CD14-positive monocyte (primary cell): ENCODE results near the gene TBR1. TPM values are rescaled to one million over a fixed set of nuclear protein-coding genes. Genes with fewer than 3 reads are reported as not detected.

Source experiments
- DNase-seq, 3 donors: peaks; one replicate each; pipeline ENCODE4 v3.0.0-alpha.2; 2011 to 2022
- H2AFZ ChIP-seq: 2 replicates; pipeline ENCODE4 v1.6.0; 2012; ENCODE audit warnings: mild to moderate bottlenecking, low read depth, low read length, inconsistent platforms; ENCODE audit not compliant: insufficient read depth, poor library complexity, severe bottlenecking
- H3K27ac ChIP-seq, 2 donors: 1 replicate in 1 of 2; 2 replicates in 1 of 2; pipeline ENCODE4 v1.5.1; 2012 to 2013; ENCODE audit warnings: low read length in 2 of 2, control low read depth in 1 of 2, inconsistent platforms in 1 of 2, low read depth in 1 of 2, mild to moderate bottlenecking in 1 of 2
- H3K27me3 ChIP-seq, 2 donors: one replicate each; pipeline versions ENCODE4 v1.6.0 to v1.6.1; 2011 to 2013; ENCODE audit warnings: low read length in 2 of 2; ENCODE audit not compliant: control insufficient read depth in 2 of 2, insufficient read depth in 2 of 2
- H3K36me3 ChIP-seq, 2 donors: replicated peaks in 1 of 2; 1 replicate in 1 of 2; 2 replicates in 1 of 2; pipeline versions ENCODE4 v1.5.1 to v1.6.1; 2012 to 2013; ENCODE audit warnings: low read length in 2 of 2, control low read depth in 1 of 2, inconsistent platforms in 1 of 2, mild to moderate bottlenecking in 1 of 2; ENCODE audit not compliant: insufficient read depth in 2 of 2, control insufficient read depth in 1 of 2
- H3K4me1 ChIP-seq, 2 donors: 1 replicate in 1 of 2; 2 replicates in 1 of 2; pipeline versions ENCODE4 v1.5.1 to v1.6.1; 2012 to 2013; ENCODE audit warnings: low read length in 2 of 2, control low read depth in 1 of 2, inconsistent platforms in 1 of 2, mild to moderate bottlenecking in 1 of 2, moderate library complexity in 1 of 2; ENCODE audit not compliant: insufficient read depth in 2 of 2, control insufficient read depth in 1 of 2
- H3K4me2 ChIP-seq: replicated peaks from 2 replicates; pipeline ENCODE3; 2012; ENCODE audit warnings: low read length, moderate library complexity, mild to moderate bottlenecking; ENCODE audit not compliant: poor library complexity, severe bottlenecking; ENCODE audit errors: extremely low read depth
- H3K4me3 ChIP-seq, 3 experiments: fragments of 200-600 bp in 1 of 3; sonication (generic) in 1 of 3; replicated peaks in 1 of 3; 1 replicate in 2 of 3; 2 replicates in 1 of 3; pipeline ENCODE4 v1.5.1; 2011 to 2013; ENCODE audit warnings: low read length in 3 of 3, mild to moderate bottlenecking in 3 of 3, control low read depth in 2 of 3, low read depth in 2 of 3, inconsistent platforms in 1 of 3, moderate library complexity in 1 of 3
- H3K79me2 ChIP-seq: 2 replicates; pipeline ENCODE4 v1.6.0; 2012; ENCODE audit warnings: mild to moderate bottlenecking, control low read depth, inconsistent platforms, low read length, moderate library complexity; ENCODE audit not compliant: insufficient read depth
- H3K9ac ChIP-seq: 2 replicates; pipeline ENCODE4 v1.6.0; 2017; ENCODE audit warnings: low read length, mild to moderate bottlenecking; ENCODE audit not compliant: insufficient read depth, poor library complexity, severe bottlenecking
- H3K9me3 ChIP-seq, 2 donors: replicated peaks in 1 of 2; 1 replicate in 1 of 2; 2 replicates in 1 of 2; pipeline versions ENCODE4 v1.5.1 to v1.6.1; 2012 to 2013; ENCODE audit warnings: low read length in 2 of 2, control low read depth in 1 of 2; ENCODE audit not compliant: control insufficient read depth in 1 of 2, insufficient read depth in 1 of 2
- H4K20me1 ChIP-seq: 2 replicates; pipeline ENCODE4 v1.6.0; 2012; ENCODE audit warnings: mild to moderate bottlenecking, low read length, control low read depth, moderate library complexity; ENCODE audit not compliant: insufficient read depth
- H3K27ac Mint-ChIP-seq, 7 donors: one replicate each; pipeline ENCODE4 v1.8.0; 2020; ENCODE audit warnings: mild to moderate bottlenecking in 7 of 7, mixed read lengths in 7 of 7, moderate library complexity in 6 of 7, inconsistent platforms in 2 of 7
- H3K27me3 Mint-ChIP-seq, 3 donors: one replicate each; pipeline ENCODE4 v1.8.0; 2021 to 2022; ENCODE audit warnings: low read depth in 3 of 3, mild to moderate bottlenecking in 3 of 3, mixed read lengths in 3 of 3, moderate library complexity in 3 of 3, inconsistent platforms in 1 of 3
- H3K36me3 Mint-ChIP-seq, 2 donors: one replicate each; pipeline ENCODE4 v1.8.0; 2020; ENCODE audit warnings: mixed read lengths in 2 of 2, inconsistent platforms in 1 of 2, mild to moderate bottlenecking in 1 of 2
- H3K4me1 Mint-ChIP-seq: one replicate; pipeline ENCODE4 v1.8.0; 2020; ENCODE audit warnings: mild to moderate bottlenecking, mixed read lengths
- H3K4me3 Mint-ChIP-seq, 2 donors: one replicate each; pipeline ENCODE4 v1.8.0; 2020; ENCODE audit warnings: mild to moderate bottlenecking in 2 of 2, mixed read lengths in 2 of 2, moderate library complexity in 1 of 2
- H3K9me3 Mint-ChIP-seq, 7 donors: one replicate each; pipeline ENCODE4 v1.8.0; 2020 to 2022; ENCODE audit warnings: mixed read lengths in 7 of 7, mild to moderate bottlenecking in 6 of 7, moderate library complexity in 6 of 7, inconsistent platforms in 2 of 7
- WGBS: methylation state at CpG from one replicate; pipeline ENCODE4 v1.1.5; 2013; ENCODE audit warnings: missing lambda C conversion rate; ENCODE audit not compliant: insufficient coverage; 5-methylcytosine and 5-hydroxymethylcytosine counted together
- intact Hi-C, 2 donors: fragments of 100-400 bp; cut with micrococcal nuclease; formaldehyde crosslinking; loops; one replicate each; pipeline versions ENCODE4 v1.15.0 to v1.15.1; 2023
- polyA plus RNA-seq, 3 donors: library from polyadenylated mRNA; depleted of rRNA in 1 of 3; unstranded in 2 of 3; stranded (reverse) in 1 of 3; fragments of 300-500 nt in 2 of 3; fragments of >200 nt in 1 of 3; fragmentation: Illumina TruSeq in 2 of 3; gene quantifications; 1 replicate in 2 of 3; 2 replicates in 1 of 3; pipeline ENCODE4 v1.2.3, GENCODE V29; 2012 to 2021
- small RNA-seq: library from RNA; depleted of rRNA; stranded (forward); fragments of <200 nt; gene quantifications from one replicate; pipeline ENCODE3, GENCODE V24; 2012; ENCODE audit warnings: low read depth; ENCODE audit not compliant: insufficient read length
- TF ChIP-seq, protein P1 (sequence below): fragments of 200-600 bp; IDR thresholded peaks from one replicate; pipeline ENCODE4 v1.8.0; 2022; ENCODE audit warnings: antibody characterized with exemption, mild to moderate bottlenecking

Gene TBR1
- polyA plus RNA-seq, 3 donors: not detected

DNA sequence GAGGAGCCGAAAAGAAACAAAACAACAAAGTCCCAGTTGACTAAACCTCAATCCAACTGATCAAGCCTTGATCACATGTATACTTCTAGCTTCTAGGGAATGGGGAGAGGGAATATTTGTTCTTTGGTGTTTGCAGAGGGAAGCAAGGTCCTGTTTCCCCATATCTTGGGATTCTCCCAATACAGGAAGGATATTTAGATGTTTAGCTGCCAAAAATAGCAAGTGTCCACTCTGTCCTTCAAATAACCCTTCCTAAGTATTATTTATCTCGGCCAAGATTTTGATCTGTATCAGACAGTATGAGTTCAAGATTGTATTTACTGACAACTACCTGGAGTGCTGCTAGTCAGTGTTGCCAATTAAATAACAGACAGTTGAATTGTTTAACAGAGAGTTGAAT is 55.5 kb downstream of the TBR1 start:
- Histone ChIP-seq H3K79me2 (no peaks in the 10 kb centered on the region), H3K27me3 (no peaks in the 10 kb centered on the region), H3K4me1 (no peaks in the 10 kb centered on the region), H2AFZ (no peak overlapping the region), H3K27ac (no peak overlapping the region), H3K4me3 (no peak overlapping the region), H3K9me3 (peaks cover 4 to 8% of the 10 kb centered on the region in 2 donors), H4K20me1 (no peaks in the 10 kb centered on the region), H3K36me3 (no peaks in the 10 kb centered on the region), H3K9ac (no peak overlapping the region), H3K4me2 (no peak overlapping the region)
- no CpG with 5 or more reads among the region's 2 CpGs for WGBS
- Mint-ChIP-seq H3K4me3 (no peak overlapping the region), H3K27me3 (peaks cover 0 to 7% (median 3%) of the 10 kb centered on the region in 3 donors), H3K27ac (no peak overlapping the region), H3K9me3 (peaks cover 2 to 12% (median 10%) of the 10 kb centered on the region in 7 donors), H3K36me3 (no peaks in the 10 kb centered on the region), H3K4me1 (no peaks in the 10 kb centered on the region)
- TF ChIP-seq, protein P1, sequence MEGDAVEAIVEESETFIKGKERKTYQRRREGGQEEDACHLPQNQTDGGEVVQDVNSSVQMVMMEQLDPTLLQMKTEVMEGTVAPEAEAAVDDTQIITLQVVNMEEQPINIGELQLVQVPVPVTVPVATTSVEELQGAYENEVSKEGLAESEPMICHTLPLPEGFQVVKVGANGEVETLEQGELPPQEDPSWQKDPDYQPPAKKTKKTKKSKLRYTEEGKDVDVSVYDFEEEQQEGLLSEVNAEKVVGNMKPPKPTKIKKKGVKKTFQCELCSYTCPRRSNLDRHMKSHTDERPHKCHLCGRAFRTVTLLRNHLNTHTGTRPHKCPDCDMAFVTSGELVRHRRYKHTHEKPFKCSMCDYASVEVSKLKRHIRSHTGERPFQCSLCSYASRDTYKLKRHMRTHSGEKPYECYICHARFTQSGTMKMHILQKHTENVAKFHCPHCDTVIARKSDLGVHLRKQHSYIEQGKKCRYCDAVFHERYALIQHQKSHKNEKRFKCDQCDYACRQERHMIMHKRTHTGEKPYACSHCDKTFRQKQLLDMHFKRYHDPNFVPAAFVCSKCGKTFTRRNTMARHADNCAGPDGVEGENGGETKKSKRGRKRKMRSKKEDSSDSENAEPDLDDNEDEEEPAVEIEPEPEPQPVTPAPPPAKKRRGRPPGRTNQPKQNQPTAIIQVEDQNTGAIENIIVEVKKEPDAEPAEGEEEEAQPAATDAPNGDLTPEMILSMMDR: no peak
- no peak for DNase-seq
- intact Hi-C loops: no loop called here

DNA sequence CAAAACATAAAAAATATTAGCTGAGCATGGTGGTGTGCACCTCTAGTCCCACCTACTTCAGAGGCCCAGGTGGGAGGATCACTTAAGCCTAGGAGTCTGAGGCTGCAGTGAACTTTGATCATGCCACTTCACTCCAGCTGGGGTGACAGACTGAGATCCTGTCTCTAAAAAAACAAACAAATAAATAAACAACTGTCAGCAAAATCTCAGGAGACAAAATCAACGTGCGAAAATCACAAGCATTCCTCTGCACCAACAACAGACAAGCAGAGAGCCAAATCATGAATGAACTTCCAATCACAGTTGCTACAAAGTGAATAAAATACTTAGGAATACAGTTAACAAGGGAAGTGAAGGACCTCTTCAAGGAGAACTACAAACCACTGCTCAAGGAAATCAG is 58.8 kb downstream of the TBR1 start:
- Histone ChIP-seq H3K4me2 (no peak overlapping the region), H3K4me1 (no peaks in the 10 kb centered on the region), H3K27me3 (no peaks in the 10 kb centered on the region), H3K36me3 (no peaks in the 10 kb centered on the region), H3K79me2 (no peaks in the 10 kb centered on the region), H4K20me1 (no peaks in the 10 kb centered on the region), H2AFZ (no peak overlapping the region), H3K9me3 (peaks cover 13 to 17% of the 10 kb centered on the region in 2 donors), H3K4me3 (no peak overlapping the region), H3K9ac (no peak overlapping the region), H3K27ac (no peak overlapping the region)
- Mint-ChIP-seq H3K27me3 (peaks cover 0 to 7% (median 0%) of the 10 kb centered on the region in 3 donors), H3K4me3 (no peak overlapping the region), H3K27ac (no peak overlapping the region), H3K4me1 (no peaks in the 10 kb centered on the region), H3K36me3 (no peaks in the 10 kb centered on the region), H3K9me3 (peaks cover 4 to 17% (median 11%) of the 10 kb centered on the region in 7 donors)
- WGBS: 100% methylated on average over 1 of the region's 2 CpGs
- no peak for DNase-seq
- intact Hi-C loops: no loop called here
- TF ChIP-seq, protein P1: no peak

Small RNA genes lying within 50 kb of the gene (small RNA-seq; reads per million reads assigned to genes)
- gene RNA5SP108: not detected

Other genes with a start within 250 kb of the TBR1 start
- 10 to 100 TPM in 2 of 3 donors, 1 to 10 TPM in 1; 8.7 to 37.8 (median 29.3) TPM for gene PSMD14, start 107.9 kb upstream of the TBR1 start, polyA plus RNA-seq
- not detected for gene SLC4A10, start 208.1 kb downstream of the TBR1 start, polyA plus RNA-seq